B cell (primary cell): ENCODE results near the gene LMNB1. TPM values are rescaled to one million over a fixed set of nuclear protein-coding genes. Genes with fewer than 3 reads are reported as not detected.

Experiments
- ATAC-seq: fragments of 200-7000 bp; cut with Tn5 transposase; one replicate; pipeline ENCODE4 v1.10.0; 2021; ENCODE audit warnings: low read depth, mild to moderate bottlenecking, moderate number of reproducible peaks, moderate library complexity
- CTCF ChIA-PET: fragments of 350-600 bp; sonication (Branson Sonifier 250); formaldehyde crosslinking; loops from one replicate; lab custom pipeline; 2021; ENCODE audit warnings: antibody characterized with exemption, inconsistent platforms; lab: Charles Lee
- POLR2A ChIA-PET: fragments of 350-600 bp; sonication (Branson Sonifier 250); formaldehyde crosslinking; loops from one replicate; lab custom pipeline; 2021; ENCODE audit warnings: antibody characterized with exemption; lab: Charles Lee
- DNase-seq: peaks from one replicate; pipeline ENCODE4 v3.0.0; 2013
- H2AFZ ChIP-seq: 2 replicates; pipeline ENCODE4 v1.6.1; 2012; ENCODE audit warnings: mild to moderate bottlenecking, low read depth, low read length; ENCODE audit not compliant: insufficient read depth, poor library complexity, severe bottlenecking
- H3K27ac ChIP-seq, 2 donors: 1 replicate in 1 of 2; 2 replicates in 1 of 2; pipeline ENCODE4 v1.5.1; 2012 to 2013; ENCODE audit warnings: low read length in 2 of 2, mild to moderate bottlenecking in 2 of 2, moderate library complexity in 1 of 2
- H3K27me3 ChIP-seq, 4 experiments: fragments of 200-600 bp in 1 of 4; sonication (generic) in 1 of 4; replicated peaks in 1 of 4; 1 replicate in 2 of 4; 2 replicates in 2 of 4; pipeline versions ENCODE4 v1.6.1 to v1.7.0; 2013 to 2016; ENCODE audit warnings: low read length in 3 of 4, mild to moderate bottlenecking in 2 of 4, mixed read lengths in 1 of 4, moderate library complexity in 1 of 4; ENCODE audit not compliant: insufficient read depth in 4 of 4, control insufficient read depth in 3 of 4; ENCODE audit errors: control extremely low read depth in 1 of 4
- H3K36me3 ChIP-seq, 2 experiments: replicated peaks in 1 of 2; 1 replicate in 1 of 2; 2 replicates in 1 of 2; pipeline versions ENCODE4 v1.6.1 to v1.7.1; 2013; ENCODE audit warnings: low read length in 1 of 2; ENCODE audit not compliant: insufficient read depth in 2 of 2, control insufficient read depth in 1 of 2; ENCODE audit errors: control extremely low read depth in 1 of 2, extremely low read depth in 1 of 2
- H3K4me1 ChIP-seq, 2 donors: fragments of 200-600 bp in 1 of 2; sonication (generic) in 1 of 2; 1 replicate in 1 of 2; 2 replicates in 1 of 2; pipeline versions ENCODE4 v1.5.1 to v1.6.1; 2013 to 2017; ENCODE audit warnings: low read length in 2 of 2; ENCODE audit not compliant: control insufficient read depth in 2 of 2, insufficient read depth in 2 of 2
- H3K4me2 ChIP-seq: replicated peaks from 2 replicates; pipeline ENCODE3; 2012; ENCODE audit warnings: mild to moderate bottlenecking, low read depth, low read length; ENCODE audit not compliant: poor library complexity, severe bottlenecking
- H3K4me3 ChIP-seq, 5 experiments: fragments of 200-600 bp in 1 of 5; sonication (generic) in 1 of 5; 1 replicate in 3 of 5; 2 replicates in 2 of 5; pipeline versions ENCODE4 v1.5.1 to v1.7.0; 2011 to 2016; ENCODE audit warnings: low read length in 4 of 5, mild to moderate bottlenecking in 4 of 5, low read depth in 2 of 5, control low read depth in 1 of 5, moderate library complexity in 1 of 5; ENCODE audit not compliant: insufficient read depth in 1 of 5; ENCODE audit errors: control extremely low read depth in 1 of 5, extremely low read depth in 1 of 5
- H3K79me2 ChIP-seq: fragments of 200-600 bp; sonication (generic); one replicate; pipeline ENCODE4 v1.6.0; 2016; ENCODE audit warnings: low read length; ENCODE audit not compliant: control insufficient read depth, insufficient read depth
- H3K9ac ChIP-seq: fragments of 200-600 bp; sonication (generic); 2 replicates; pipeline ENCODE4 v1.6.1; 2017; ENCODE audit warnings: mild to moderate bottlenecking, low read length, moderate library complexity
- H3K9me3 ChIP-seq, 3 donors: one replicate each; pipeline versions ENCODE4 v1.6.1 to v1.7.1; 2013; ENCODE audit warnings: low read length in 2 of 3; ENCODE audit not compliant: control insufficient read depth in 2 of 3, insufficient read depth in 1 of 3; ENCODE audit errors: control extremely low read depth in 1 of 3
- H4K20me1 ChIP-seq: 2 replicates; pipeline ENCODE4 v1.6.0; 2012; ENCODE audit warnings: mild to moderate bottlenecking, low read length; ENCODE audit not compliant: insufficient read depth, control insufficient read depth, poor library complexity, severe bottlenecking
- H3K27ac Mint-ChIP-seq: one replicate; pipeline ENCODE4 v1.8.0; 2021; ENCODE audit warnings: mixed read lengths
- H3K27me3 Mint-ChIP-seq: one replicate; pipeline ENCODE4 v1.8.0; 2021; ENCODE audit warnings: mixed read lengths
- H3K4me1 Mint-ChIP-seq: one replicate; pipeline ENCODE4 v1.8.0; 2021; ENCODE audit warnings: mixed read lengths
- H3K4me3 Mint-ChIP-seq: one replicate; pipeline ENCODE4 v1.8.0; 2021; ENCODE audit warnings: mixed read lengths
- H3K9me3 Mint-ChIP-seq: one replicate; pipeline ENCODE4 v1.8.0; 2022; ENCODE audit warnings: mixed read lengths; ENCODE audit not compliant: insufficient read depth
- EZH2 ChIP-seq: IDR thresholded peaks from 2 replicates; pipeline ENCODE4 v1.6.1; 2012; ENCODE audit warnings: borderline replicate concordance, low read depth, mild to moderate bottlenecking, moderate library complexity, low read length; ENCODE audit not compliant: insufficient read depth, poor library complexity, severe bottlenecking
- WGBS: methylation state at CpG from one replicate; pipeline ENCODE4 v1.1.5; 2013; ENCODE audit warnings: missing lambda C conversion rate; ENCODE audit not compliant: insufficient coverage; 5-methylcytosine and 5-hydroxymethylcytosine counted together
- intact Hi-C: fragments of 100-400 bp; cut with micrococcal nuclease; formaldehyde crosslinking; loops from one replicate; pipeline ENCODE4 v1.10.0; 2022
- polyA plus RNA-seq: library from polyadenylated mRNA; depleted of rRNA; stranded (reverse); fragments of >200 nt; gene quantifications from 2 replicates; pipeline ENCODE4 v1.2.3, GENCODE V29; 2012
- total RNA-seq, 2 donors: library from RNA; stranded (reverse); fragments of 120-200 nt in 1 of 2; gene quantifications; 1 replicate in 1 of 2; 2 replicates in 1 of 2; pipeline versions ENCODE4 v1.2.3 to v1.2.4, GENCODE V29; 2013 to 2022
- TF ChIP-seq, protein P1 (sequence below): fragments of 200-600 bp; IDR thresholded peaks from one replicate; pipeline ENCODE4 v1.8.0; 2022; ENCODE audit warnings: antibody characterized with exemption, mild to moderate bottlenecking

The LMNB1 gene
- total and polyA plus RNA-seq, 2 donors (not counting 1 experiment from before 2014, with no cell fraction given), result 10.5 to 25.1 TPM

GRCh38 chr5:126872561-126873354 lies 95.8 kb downstream of the LMNB1 start:
- no peak for TF ChIP-seq EZH2
- TF ChIP-seq, protein P1, sequence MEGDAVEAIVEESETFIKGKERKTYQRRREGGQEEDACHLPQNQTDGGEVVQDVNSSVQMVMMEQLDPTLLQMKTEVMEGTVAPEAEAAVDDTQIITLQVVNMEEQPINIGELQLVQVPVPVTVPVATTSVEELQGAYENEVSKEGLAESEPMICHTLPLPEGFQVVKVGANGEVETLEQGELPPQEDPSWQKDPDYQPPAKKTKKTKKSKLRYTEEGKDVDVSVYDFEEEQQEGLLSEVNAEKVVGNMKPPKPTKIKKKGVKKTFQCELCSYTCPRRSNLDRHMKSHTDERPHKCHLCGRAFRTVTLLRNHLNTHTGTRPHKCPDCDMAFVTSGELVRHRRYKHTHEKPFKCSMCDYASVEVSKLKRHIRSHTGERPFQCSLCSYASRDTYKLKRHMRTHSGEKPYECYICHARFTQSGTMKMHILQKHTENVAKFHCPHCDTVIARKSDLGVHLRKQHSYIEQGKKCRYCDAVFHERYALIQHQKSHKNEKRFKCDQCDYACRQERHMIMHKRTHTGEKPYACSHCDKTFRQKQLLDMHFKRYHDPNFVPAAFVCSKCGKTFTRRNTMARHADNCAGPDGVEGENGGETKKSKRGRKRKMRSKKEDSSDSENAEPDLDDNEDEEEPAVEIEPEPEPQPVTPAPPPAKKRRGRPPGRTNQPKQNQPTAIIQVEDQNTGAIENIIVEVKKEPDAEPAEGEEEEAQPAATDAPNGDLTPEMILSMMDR, result no peak
- intact Hi-C loops, result no loop called here
- H4K20me1 ChIP-seq, result no peaks in the 10 kb centered on the region
- H3K27me3 Mint-ChIP-seq, result no peaks in the 10 kb centered on the region
- no peaks in the 10 kb centered on the region for H3K27me3 ChIP-seq
- H3K9ac ChIP-seq, result no peak overlapping the region
- CTCF ChIA-PET, result interaction anchor here (0.7 kb wide), 1 partner anchor 80 kb away, joined by 3 read pairs; no protein-coding TSS in a partner anchor
- H3K4me2 ChIP-seq, result no peak overlapping the region
- no peak overlapping the region for H3K4me3 Mint-ChIP-seq
- no peak overlapping the region for H3K27ac Mint-ChIP-seq
- H3K36me3 ChIP-seq, result peaks cover 0 to 29% of the 10 kb centered on the region in 2 experiments
- H3K4me1 Mint-ChIP-seq, result peaks cover 16% of the 10 kb centered on the region
- peaks cover 15 to 16% of the 10 kb centered on the region in 2 donors for H3K4me1 ChIP-seq
- no peak for ATAC-seq
- DNase-seq, result no peak
- H3K9me3 Mint-ChIP-seq, result no peaks in the 10 kb centered on the region
- H3K79me2 ChIP-seq, result no peaks in the 10 kb centered on the region
- H3K4me3 ChIP-seq, result no peak overlapping the region
- no peak overlapping the region for H2AFZ ChIP-seq
- POLR2A ChIA-PET, result interaction anchor here (0.7 kb wide), 1 partner anchor 12 kb away, joined by 3 read pairs; no protein-coding TSS in a partner anchor
- H3K9me3 ChIP-seq, result no peaks in the 10 kb centered on the region
- WGBS, result 87% methylated on average over 3 of the region's 11 CpGs
- H3K27ac ChIP-seq, result no peak overlapping the region

- POLR2A ChIA-PET, result no interaction called here
Measured at GRCh38 chr5:126875303-126875785, 98.4 kb downstream of the LMNB1 start.

More at GRCh38 chr5:126875303-126875785, 98.4 kb downstream of the LMNB1 start:
- Mint-ChIP-seq H3K4me1 (peaks cover 2% of the 10 kb centered on the region), H3K27me3 (no peaks in the 10 kb centered on the region), H3K27ac (no peak overlapping the region), H3K9me3 (no peaks in the 10 kb centered on the region), H3K4me3 (no peak overlapping the region)
- no peak for DNase-seq
- no peak overlapping the region for H3K4me2 ChIP-seq
- no peak overlapping the region for H2AFZ ChIP-seq
- no peaks in the 10 kb centered on the region for H3K27me3 ChIP-seq
- H3K9ac ChIP-seq, result no peak overlapping the region
- TF ChIP-seq EZH2, result no peak
- TF ChIP-seq, protein P1, result no peak
- intact Hi-C loops, result no loop called here
- no peaks in the 10 kb centered on the region for H3K9me3 ChIP-seq
- H3K36me3 ChIP-seq, result peaks cover 0 to 39% of the 10 kb centered on the region in 2 experiments
- no peak overlapping the region for H3K27ac ChIP-seq
- no peaks in the 10 kb centered on the region for H4K20me1 ChIP-seq
- no peaks in the 10 kb centered on the region for H3K79me2 ChIP-seq
- 88% methylated on average over 12 of the region's 13 CpGs for WGBS
- no peaks in the 10 kb centered on the region for H3K4me1 ChIP-seq
- H3K4me3 ChIP-seq, result no peak overlapping the region
- CTCF ChIA-PET, result no interaction called here
- ATAC-seq, result no peak
